Endothelial cell of umbilical vein (primary cell): Measurements from ENCODE around the gene DNAJC6. TPM values are rescaled to one million over a fixed set of nuclear protein-coding genes. Genes with fewer than 3 reads are reported as not detected.

ENCODE experiments used
- BruUV-seq: library from RNA; stranded (reverse); fragments of 400-500 nt; replicated peaks from 2 replicates; lab custom pipeline; 2021; lab: Mats Ljungman, UMichigan
- CTCF ChIA-PET: fragments of 300-600, 350-600 bp; sonication (Branson Sonifier 250); formaldehyde crosslinking; loops from one replicate; lab custom pipeline; 2021; ENCODE audit warnings: antibody characterized with exemption, inconsistent platforms; lab: Charles Lee
- POLR2A ChIA-PET: fragments of 300-600, 350-600 bp; sonication (Branson Sonifier 250); formaldehyde crosslinking; loops from one replicate; lab custom pipeline; 2021; ENCODE audit warnings: antibody characterized with exemption, inconsistent platforms; lab: Charles Lee
- DNase-seq: peaks from one replicate; pipeline ENCODE4 v3.0.0-alpha.2; 2011; ENCODE audit warnings: low read depth, low spot score
- FAIRE-seq: peaks from 2 replicates; lab custom pipeline; 2011; peaks lifted over from hg19 to GRCh38; lab: Jason Lieb, UNC
- H2AFZ ChIP-seq: 2 replicates; pipeline ENCODE4 v1.6.0; 2012; ENCODE audit warnings: low read depth, low read length, control low read depth, inconsistent platforms
- H3K27ac ChIP-seq: 2 replicates; pipeline ENCODE4 v1.5.1; 2011; ENCODE audit warnings: low read depth, mild to moderate bottlenecking, control low read depth, low read length, moderate library complexity; ENCODE audit not compliant: insufficient read depth
- H3K27me3 ChIP-seq, 2 experiments: 2 replicates each; pipeline versions ENCODE4 v1.6.0 to v1.6.1; 2011; ENCODE audit warnings: low read length in 2 of 2, mixed read lengths in 1 of 2; ENCODE audit not compliant: control insufficient read depth in 2 of 2, insufficient read depth in 2 of 2
- H3K36me3 ChIP-seq, 2 experiments: 2 replicates in 1 of 2; 3 replicates in 1 of 2; pipeline ENCODE4 v1.5.1; 2011; ENCODE audit warnings: low read length in 2 of 2, mild to moderate bottlenecking in 1 of 2, moderate library complexity in 1 of 2; ENCODE audit not compliant: control insufficient read depth in 2 of 2, insufficient read depth in 2 of 2; ENCODE audit errors: extremely low read depth in 1 of 2
- H3K4me1 ChIP-seq: 3 replicates; pipeline ENCODE4 v1.5.1; 2011; ENCODE audit warnings: mild to moderate bottlenecking, low read length; ENCODE audit not compliant: control insufficient read depth, insufficient read depth; ENCODE audit errors: extremely low read depth
- H3K4me2 ChIP-seq: 2 replicates; pipeline ENCODE4 v1.6.1; 2011; ENCODE audit warnings: low read length, control low read depth, mixed read lengths; ENCODE audit not compliant: insufficient read depth
- H3K4me3 ChIP-seq, 3 experiments: fragments of 200-600 bp in 1 of 3; sonication (generic), shearing (Covaris generic) in 1 of 3; replicated peaks in 1 of 3; 2 replicates each; pipeline ENCODE4 v1.5.1; 2011 to 2016; ENCODE audit warnings: control low read depth in 3 of 3, low read length in 3 of 3, mild to moderate bottlenecking in 2 of 3, inconsistent platforms in 1 of 3, low read depth in 1 of 3, moderate library complexity in 1 of 3; ENCODE audit not compliant: insufficient read depth in 1 of 3
- H3K79me2 ChIP-seq: 2 replicates; pipeline ENCODE4 v1.6.0; 2012; ENCODE audit warnings: low read length, inconsistent platforms; ENCODE audit not compliant: control insufficient read depth, insufficient read depth
- H3K9ac ChIP-seq: replicated peaks from 2 replicates; pipeline ENCODE3; 2011; ENCODE audit warnings: low read length, control low read depth; ENCODE audit not compliant: insufficient read depth; ENCODE audit errors: extremely low read depth
- H3K9me1 ChIP-seq: replicated peaks from 3 replicates; pipeline ENCODE4 v1.6.0; 2011; ENCODE audit warnings: mild to moderate bottlenecking, low read length; ENCODE audit not compliant: control insufficient read depth, insufficient read depth; ENCODE audit errors: extremely low read depth
- H3K9me3 ChIP-seq: replicated peaks from 2 replicates; pipeline ENCODE4 v1.5.1; 2012; ENCODE audit warnings: low read length, inconsistent platforms; ENCODE audit not compliant: control insufficient read depth, insufficient read depth
- H4K20me1 ChIP-seq: replicated peaks from 2 replicates; pipeline ENCODE3; 2011; ENCODE audit warnings: mild to moderate bottlenecking, low read length; ENCODE audit not compliant: control insufficient read depth, insufficient read depth; ENCODE audit errors: extremely low read depth
- CTCF ChIP-seq, 2 donors: IDR thresholded peaks; 1 replicate in 1 of 2; 2 replicates in 1 of 2; pipeline ENCODE4 v1.5.1; 2011; ENCODE audit warnings: low read length in 2 of 2, mild to moderate bottlenecking in 2 of 2, moderate library complexity in 2 of 2, control low read depth in 1 of 2, inconsistent platforms in 1 of 2, low read depth in 1 of 2; ENCODE audit not compliant: insufficient read depth in 1 of 2; ENCODE audit errors: extremely low read depth in 1 of 2
- EZH2 ChIP-seq: IDR thresholded peaks from 2 replicates; pipeline ENCODE4 v1.6.1; 2012; ENCODE audit warnings: borderline replicate concordance, low read depth, mild to moderate bottlenecking, moderate library complexity, low read length, inconsistent platforms; ENCODE audit not compliant: severe bottlenecking
- FOS ChIP-seq: IDR thresholded peaks from 2 replicates; pipeline ENCODE4 v1.6.1; 2011; ENCODE audit warnings: mild to moderate bottlenecking, low read length, moderate library complexity, borderline replicate concordance; ENCODE audit not compliant: insufficient read depth
- GATA2 ChIP-seq: IDR thresholded peaks from 2 replicates; pipeline ENCODE4 v1.7.0; 2011; ENCODE audit warnings: low read depth, mild to moderate bottlenecking, moderate library complexity, mixed read lengths, low read length; ENCODE audit not compliant: insufficient read length, insufficient read depth
- JUN ChIP-seq: IDR thresholded peaks from 2 replicates; pipeline ENCODE4 v1.6.1; 2011; ENCODE audit warnings: borderline replicate concordance, low read depth; ENCODE audit not compliant: insufficient read length, insufficient read depth
- MAX ChIP-seq: IDR thresholded peaks from 2 replicates; pipeline ENCODE4 v1.6.1; 2011; ENCODE audit not compliant: insufficient read depth, insufficient read length
- MYC ChIP-seq: IDR thresholded peaks from one replicate; pipeline ENCODE4 v1.6.1; 2011; ENCODE audit warnings: mild to moderate bottlenecking, low read depth, low read length
- POLR2A ChIP-seq: IDR thresholded peaks from 2 replicates; pipeline ENCODE4 v1.6.1; 2012; ENCODE audit warnings: low read depth, mild to moderate bottlenecking, control low read depth, low read length
- POLR2AphosphoS5 ChIP-seq: IDR thresholded peaks from 2 replicates; pipeline ENCODE4 v1.6.1; 2012; ENCODE audit warnings: low read depth, mild to moderate bottlenecking, control low read depth, low read length, moderate library complexity; ENCODE audit not compliant: insufficient read depth
- dilution Hi-C: fragments of 300-500 bp; cut with MboI; formaldehyde crosslinking; loops from one replicate; pipeline ENCODE4 v1.15.0; 2019; ENCODE audit warnings: low sequenced_read_pairs; ENCODE audit not compliant: extremely low pct_ligation_motif_present
- intact Hi-C: fragments of 100-400 bp; cut with micrococcal nuclease; formaldehyde crosslinking; loops from one replicate; pipeline ENCODE4 v1.10.0; 2022
- polyA plus RNA-seq, 4 experiments: library from polyadenylated mRNA; depleted of rRNA in 3 of 4; stranded (reverse) in 3 of 4; unstranded in 1 of 4; fragments of >200 nt; gene quantifications; 2 replicates each; pipeline versions ENCODE4 v1.2.1 to v1.2.3, GENCODE V29; 2011 to 2012; ENCODE audit warnings: missing spikeins in 1 of 4
- total RNA-seq: library from RNA; stranded (reverse); gene quantifications from 2 replicates; pipeline ENCODE4 v1.2.3, GENCODE V29; 2021

Gene DNAJC6
- total and polyA plus RNA-seq, 2 donors (not counting 3 experiments of a cell fraction or from before 2014, with no cell fraction given) = 2.3 to 4.9 TPM

DNA sequence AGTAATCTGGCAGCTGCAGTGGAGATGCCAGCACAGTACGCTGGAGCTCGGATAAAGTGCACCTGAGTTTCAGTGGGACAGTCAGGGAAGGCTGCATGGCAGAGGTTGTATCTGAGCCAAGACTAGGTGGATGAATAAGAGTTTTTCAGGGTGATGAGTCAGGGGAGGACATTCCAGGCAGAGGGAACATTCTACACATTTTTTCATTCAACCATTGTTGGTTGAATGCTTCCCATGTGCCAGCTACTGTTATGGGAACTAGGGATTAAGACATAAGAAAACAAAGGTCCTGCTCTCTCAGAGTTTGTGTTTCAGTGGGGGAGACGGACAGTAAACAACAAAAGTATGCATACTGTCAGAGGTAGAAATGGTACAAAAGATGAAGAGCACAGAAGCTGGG lies 116.4 kb downstream of the DNAJC6 start:
- dilution Hi-C loops = no loop called here
- no peaks in the 10 kb centered on the region for H3K9me3 ChIP-seq
- H3K4me3 ChIP-seq = no peak overlapping the region
- peak overlapping the region; percentile 19 for H3K4me2 ChIP-seq
- TF ChIP-seq CTCF (IDR thresholded peaks at IDR 0.05; ENCODE audit: extremely low read depth in 1 of 2, insufficient read depth in 1 of 2, low read depth in 1 of 2, low read length in 2 of 2) = no peak
- no peak for TF ChIP-seq MYC
- no peak for TF ChIP-seq EZH2
- no peak for TF ChIP-seq GATA2
- peak; percentile 44 for TF ChIP-seq POLR2AphosphoS5
- TF ChIP-seq MAX = peak; percentile 30
- peak; percentile 93 for TF ChIP-seq JUN
- no peak for TF ChIP-seq POLR2A
- TF ChIP-seq FOS = peak; percentile 83
- peak overlapping the region; percentile 78 for H3K9ac ChIP-seq
- POLR2A ChIA-PET = no interaction called here
- H3K36me3 ChIP-seq = peaks cover 2 to 10% of the 10 kb centered on the region in 2 experiments
- no peak overlapping the region for H2AFZ ChIP-seq
- FAIRE-seq (peak; percentile 72), DNase-seq (peak; percentile 85)
- CTCF ChIA-PET = interaction anchor here (0.9 to 2.0 kb wide), 3 partner anchors 11 to 262 kb away, joined by 3 to 6 read pairs (median 5); no protein-coding TSS in a partner anchor
- no peaks in the 10 kb centered on the region for H4K20me1 ChIP-seq
- peaks cover 44% of the 10 kb centered on the region for H3K79me2 ChIP-seq
- no peaks in the 10 kb centered on the region for H3K27me3 ChIP-seq
- intact Hi-C loops = loop anchor here (10.0 kb wide), 2 partner anchors 369 to 1139 kb away; partner anchors contain the start of gene PDE4B
- H3K4me1 ChIP-seq = peaks cover 67% of the 10 kb centered on the region
- H3K27ac ChIP-seq = peak overlapping the region; percentile 85
- no peaks in the 10 kb centered on the region for H3K9me1 ChIP-seq
- no TSS peak for BruUV-seq
